Activated CD4-positive, alpha-beta T cell treated with anti-CD3 and anti-CD28 coated beads for 24 hours (primary cell): ENCODE measurements around the gene SERPINB5.
"Not testable (repeated sequence)": the region's sequence is repeated elsewhere in the genome, so short reads cannot be mapped to it uniquely, and the experiment has no call there.

ENCODE experiments used
- DNase-seq, 2 donors: peaks; one replicate each; pipeline ENCODE4 v3.0.0-alpha.2; 2020; ENCODE audit warnings: low read depth in 2 of 2

The SERPINB5 gene

GRCh38 chr18:63476668-63477067 is at the start of gene SERPINB5:
TSS of gene SERPINB5 (plus strand) at chr18:63476958. CDS start at chr18:63484429, 7,471 bp downstream.
- no peak for DNase-seq

GRCh38 chr18:63427558-63427957 is 49.2 kb upstream of the SERPINB5 start:
- no peak for DNase-seq

GRCh38 chr18:63430526-63430925 is 46.2 kb upstream of the SERPINB5 start:
- DNase-seq: no peak

- DNase-seq: no peak
Measured at GRCh38 chr18:63431180-63431579, 45.6 kb upstream of the SERPINB5 start.

GRCh38 chr18:63433334-63433866 is 43.4 kb upstream of the SERPINB5 start:
- no peak for DNase-seq

GRCh38 chr18:63438181-63438580 is 38.6 kb upstream of the SERPINB5 start:
- no peak for DNase-seq

- DNase-seq: no peak
Measured at GRCh38 chr18:63439334-63439733, 37.4 kb upstream of the SERPINB5 start.

GRCh38 chr18:63440219-63440618 is 36.5 kb upstream of the SERPINB5 start:
- DNase-seq: no peak

GRCh38 chr18:63440881-63441280 is 35.9 kb upstream of the SERPINB5 start:
- DNase-seq: no peak

GRCh38 chr18:63443829-63444228 is 32.9 kb upstream of the SERPINB5 start:
- no peak for DNase-seq

GRCh38 chr18:63444580-63444979 is 32.2 kb upstream of the SERPINB5 start:
- DNase-seq: no peak

- DNase-seq: no peak
Measured at GRCh38 chr18:63445037-63445436, 31.7 kb upstream of the SERPINB5 start.

- no peak for DNase-seq
Measured at GRCh38 chr18:63446266-63446665, 30.5 kb upstream of the SERPINB5 start.

GRCh38 chr18:63447066-63447465 is 29.7 kb upstream of the SERPINB5 start:
- no peak for DNase-seq

- no peak for DNase-seq
Measured at GRCh38 chr18:63449426-63449825, 27.3 kb upstream of the SERPINB5 start.

- DNase-seq: no peak
Measured at GRCh38 chr18:63451799-63452660, 24.7 kb upstream of the SERPINB5 start.

- not testable (repeated sequence) for DNase-seq
Measured at GRCh38 chr18:63452751-63453150, 24.0 kb upstream of the SERPINB5 start.

GRCh38 chr18:63454497-63454896 is 22.3 kb upstream of the SERPINB5 start:
- no peak for DNase-seq

GRCh38 chr18:63457977-63458376 is 18.8 kb upstream of the SERPINB5 start:
- no peak for DNase-seq

GRCh38 chr18:63460414-63460813 is 16.3 kb upstream of the SERPINB5 start:
- no peak for DNase-seq

GRCh38 chr18:63464434-63464833 is 12.3 kb upstream of the SERPINB5 start:
- no peak for DNase-seq

- no peak for DNase-seq
Measured at GRCh38 chr18:63465059-63465458, 11.7 kb upstream of the SERPINB5 start.

- no peak for DNase-seq
Measured at GRCh38 chr18:63467699-63468098, 9.1 kb upstream of the SERPINB5 start.
